ENCODE data around the gene CAMSAP1. TPM values are rescaled to one million over a fixed set of nuclear protein-coding genes. Genes with fewer than 3 reads are reported as not detected.
A peak's percentile ranks its signal among the peaks of the same experiment; 100 is the strongest.

The CAMSAP1 gene
- total and polyA plus RNA-seq, 9 of the 15 experiments (the other 6 are each of a cell fraction or from before 2014, with no cell fraction given) = 1.5 to 28.8 (median 14.3) TPM

DNA sequence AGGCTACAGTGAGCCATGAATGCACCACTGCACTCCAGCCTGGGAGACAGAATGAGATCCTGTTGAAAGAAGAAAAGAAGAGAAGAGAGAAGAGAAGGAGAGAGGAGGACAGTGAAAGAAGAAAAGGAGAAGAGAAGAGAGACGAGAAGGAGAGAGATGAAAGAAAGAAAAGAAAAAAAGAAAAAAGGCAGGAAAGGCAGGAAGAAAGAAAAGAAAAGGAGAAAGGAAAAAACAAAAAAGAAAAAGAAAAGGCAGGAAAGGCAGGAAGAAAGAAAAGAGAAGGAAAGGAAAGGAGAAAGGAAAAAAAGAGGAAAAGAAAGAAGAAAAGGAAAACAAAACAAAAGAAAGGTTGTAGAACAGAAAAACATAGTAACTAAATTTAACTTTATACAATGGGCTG lies 14.2 kb downstream of the CAMSAP1 start:
- intact Hi-C loops (cut with micrococcal nuclease) = no loop called here
- Histone ChIP-seq H4K20me1 (replicated peaks; ENCODE audit: control insufficient read depth, insufficient read depth, low read length) (peaks cover 36% of the 10 kb centered on the region), H3K27me3 (ENCODE audit: control insufficient read depth in 2 of 2, insufficient read depth in 2 of 2, low read length in 2 of 2) (no peaks in the 10 kb centered on the region), H2AFZ (ENCODE audit: low read depth, low read length) (no peak overlapping the region), H3K4me2 (ENCODE audit: insufficient read depth, low read length) (no peak overlapping the region), H3K9me1 (ENCODE audit: control insufficient read depth, insufficient read depth, low read length) (peaks cover 4% of the 10 kb centered on the region), H3K36me3 (ENCODE audit: control insufficient read depth, insufficient read depth, low read length) (peaks cover 5% of the 10 kb centered on the region; the same call in 2 of the 3 replicates), H3K4me1 (replicated peaks in 1 of 2; ENCODE audit: control insufficient read depth in 2 of 2, insufficient read depth in 2 of 2, low read length in 2 of 2) (peaks cover 24 to 42% of the 10 kb centered on the region in 2 experiments), H3K79me2 (ENCODE audit: control insufficient read depth, insufficient read depth, low read length) (peaks cover 99% of the 10 kb centered on the region), H3K4me3 (no peak overlapping the region), H3K9me3 (replicated peaks; ENCODE audit: control insufficient read depth, insufficient read depth, low read depth, low read length) (0 out of 2 replicates have a peak, but pooled peaks cover 2% of the 10 kb centered on the region), H3K27ac (ENCODE audit: extremely low read depth, low read depth, low read length) (no peak overlapping the region), H3K9ac (ENCODE audit: insufficient read depth in 1 of 2, low read depth in 2 of 2, low read length in 2 of 2) (no peak overlapping the region)
- BruUV-seq (replicated peaks) = no TSS peak
- DNase-seq (ENCODE audit: extremely low read depth in 1 of 4, low spot score in 3 of 4) = no peak
- no peak for FAIRE-seq
- ATAC-seq = no peak
- in situ Hi-C loops (cut with MboI) = no loop called here
- ChIA-PET POLR2A (no interaction called here), CTCF (ENCODE audit: low intra/inter-chr PET ratio) (no interaction called here)
- WGBS (ENCODE audit: insufficient coverage, low coverage, missing lambda C conversion rate) = 71% methylated on average over 1 of the region's 1 CpG
- TF ChIP-seq, protein P1, sequence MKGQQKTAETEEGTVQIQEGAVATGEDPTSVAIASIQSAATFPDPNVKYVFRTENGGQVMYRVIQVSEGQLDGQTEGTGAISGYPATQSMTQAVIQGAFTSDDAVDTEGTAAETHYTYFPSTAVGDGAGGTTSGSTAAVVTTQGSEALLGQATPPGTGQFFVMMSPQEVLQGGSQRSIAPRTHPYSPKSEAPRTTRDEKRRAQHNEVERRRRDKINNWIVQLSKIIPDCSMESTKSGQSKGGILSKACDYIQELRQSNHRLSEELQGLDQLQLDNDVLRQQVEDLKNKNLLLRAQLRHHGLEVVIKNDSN (CRISPR knock-in tag; IDR thresholded peaks at IDR 0.05) = no peak
- no peak for TF ChIP-seq PTBP1 (IDR thresholded peaks at IDR 0.05; ENCODE audit: low read depth, low read length)
- peak in 1 of 2 experiments; percentile 24; a peak in 1 of 4 replicates for TF ChIP-seq HDAC1 (IDR thresholded peaks at IDR 0.05)
- TF ChIP-seq ELF4 (CRISPR knock-in tag; IDR thresholded peaks at IDR 0.05) = 0 out of 2 replicates have a peak, but pooled peaks have one; percentile 53
- TF ChIP-seq, protein P2, sequence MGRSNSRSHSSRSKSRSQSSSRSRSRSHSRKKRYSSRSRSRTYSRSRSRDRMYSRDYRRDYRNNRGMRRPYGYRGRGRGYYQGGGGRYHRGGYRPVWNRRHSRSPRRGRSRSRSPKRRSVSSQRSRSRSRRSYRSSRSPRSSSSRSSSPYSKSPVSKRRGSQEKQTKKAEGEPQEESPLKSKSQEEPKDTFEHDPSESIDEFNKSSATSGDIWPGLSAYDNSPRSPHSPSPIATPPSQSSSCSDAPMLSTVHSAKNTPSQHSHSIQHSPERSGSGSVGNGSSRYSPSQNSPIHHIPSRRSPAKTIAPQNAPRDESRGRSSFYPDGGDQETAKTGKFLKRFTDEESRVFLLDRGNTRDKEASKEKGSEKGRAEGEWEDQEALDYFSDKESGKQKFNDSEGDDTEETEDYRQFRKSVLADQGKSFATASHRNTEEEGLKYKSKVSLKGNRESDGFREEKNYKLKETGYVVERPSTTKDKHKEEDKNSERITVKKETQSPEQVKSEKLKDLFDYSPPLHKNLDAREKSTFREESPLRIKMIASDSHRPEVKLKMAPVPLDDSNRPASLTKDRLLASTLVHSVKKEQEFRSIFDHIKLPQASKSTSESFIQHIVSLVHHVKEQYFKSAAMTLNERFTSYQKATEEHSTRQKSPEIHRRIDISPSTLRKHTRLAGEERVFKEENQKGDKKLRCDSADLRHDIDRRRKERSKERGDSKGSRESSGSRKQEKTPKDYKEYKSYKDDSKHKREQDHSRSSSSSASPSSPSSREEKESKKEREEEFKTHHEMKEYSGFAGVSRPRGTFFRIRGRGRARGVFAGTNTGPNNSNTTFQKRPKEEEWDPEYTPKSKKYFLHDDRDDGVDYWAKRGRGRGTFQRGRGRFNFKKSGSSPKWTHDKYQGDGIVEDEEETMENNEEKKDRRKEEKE (IDR thresholded peaks at IDR 0.05; ENCODE audit: borderline replicate concordance in 1 of 2, control insufficient read depth in 1 of 2, low read depth in 2 of 2, low read length in 1 of 2) = 0 out of 4 replicates have a peak, but pooled peaks of 1 of the 2 experiments have one; percentile 41
- TF ChIP-seq, protein P3, sequence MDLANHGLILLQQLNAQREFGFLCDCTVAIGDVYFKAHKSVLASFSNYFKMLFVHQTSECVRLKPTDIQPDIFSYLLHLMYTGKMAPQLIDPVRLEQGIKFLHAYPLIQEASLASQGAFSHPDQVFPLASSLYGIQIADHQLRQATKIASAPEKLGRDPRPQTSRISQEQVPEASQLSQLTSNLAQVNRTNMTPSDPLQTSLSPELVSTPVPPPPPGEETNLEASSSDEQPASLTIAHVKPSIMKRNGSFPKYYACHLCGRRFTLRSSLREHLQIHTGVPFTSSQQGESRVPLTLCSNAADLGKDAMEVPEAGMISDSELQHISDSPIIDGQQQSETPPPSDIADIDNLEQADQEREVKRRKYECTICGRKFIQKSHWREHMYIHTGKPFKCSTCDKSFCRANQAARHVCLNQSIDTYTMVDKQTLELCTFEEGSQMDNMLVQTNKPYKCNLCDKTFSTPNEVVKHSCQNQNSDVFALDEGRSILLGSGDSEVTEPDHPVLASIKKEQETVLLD (IDR thresholded peaks at IDR 0.05) = 0 out of 2 replicates have a peak, but pooled peaks have one; percentile 51
- TF ChIP-seq ARID1B (IDR thresholded peaks at IDR 0.05) = 0 out of 2 replicates have a peak, but pooled peaks have one; percentile 28
- no peak for TF ChIP-seq HNRNPLL (IDR thresholded peaks at IDR 0.05; ENCODE audit: low read depth, low read length, poor library complexity, severe bottlenecking)
- 0 out of 2 replicates have a peak, but pooled peaks have one; percentile 74 for TF ChIP-seq THRAP3 (IDR thresholded peaks at IDR 0.05; ENCODE audit: borderline replicate concordance)
- TF ChIP-seq TOE1 (IDR thresholded peaks at IDR 0.05; ENCODE audit: borderline replicate concordance) = peak; percentile 31; the same call in 1 of the 2 replicates
- no peak for TF ChIP-seq TOE1 (CRISPR knock-in tag; IDR thresholded peaks at IDR 0.05; ENCODE audit: borderline replicate concordance, low read depth)
